IPS-18c (cell line): ENCODE results near the gene HAPLN2.

ENCODE experiments used
- H3K4me3 ChIP-seq: 2 replicates; pipeline ENCODE4 v1.7.0; 2013; ENCODE audit warnings: low read depth, mild to moderate bottlenecking, low read length, moderate library complexity; ENCODE audit not compliant: insufficient read depth
- H3K9me3 ChIP-seq: one replicate; pipeline ENCODE4 v1.6.1; 2013; ENCODE audit warnings: mild to moderate bottlenecking, low read length, moderate library complexity; ENCODE audit not compliant: control insufficient read depth, insufficient read depth

Gene HAPLN2

GRCh38 chr1:156663178-156663577 is 44.0 kb downstream of the HAPLN2 start:
- H3K4me3 ChIP-seq = no peak overlapping the region
- H3K9me3 ChIP-seq = no peaks in the 10 kb centered on the region

- Histone ChIP-seq H3K4me3 (no peak overlapping the region; the same call in 1 of the 2 replicates), H3K9me3 (no peaks in the 10 kb centered on the region)
Measured at GRCh38 chr1:156664046-156664766, 45.0 kb downstream of the HAPLN2 start.

DNA sequence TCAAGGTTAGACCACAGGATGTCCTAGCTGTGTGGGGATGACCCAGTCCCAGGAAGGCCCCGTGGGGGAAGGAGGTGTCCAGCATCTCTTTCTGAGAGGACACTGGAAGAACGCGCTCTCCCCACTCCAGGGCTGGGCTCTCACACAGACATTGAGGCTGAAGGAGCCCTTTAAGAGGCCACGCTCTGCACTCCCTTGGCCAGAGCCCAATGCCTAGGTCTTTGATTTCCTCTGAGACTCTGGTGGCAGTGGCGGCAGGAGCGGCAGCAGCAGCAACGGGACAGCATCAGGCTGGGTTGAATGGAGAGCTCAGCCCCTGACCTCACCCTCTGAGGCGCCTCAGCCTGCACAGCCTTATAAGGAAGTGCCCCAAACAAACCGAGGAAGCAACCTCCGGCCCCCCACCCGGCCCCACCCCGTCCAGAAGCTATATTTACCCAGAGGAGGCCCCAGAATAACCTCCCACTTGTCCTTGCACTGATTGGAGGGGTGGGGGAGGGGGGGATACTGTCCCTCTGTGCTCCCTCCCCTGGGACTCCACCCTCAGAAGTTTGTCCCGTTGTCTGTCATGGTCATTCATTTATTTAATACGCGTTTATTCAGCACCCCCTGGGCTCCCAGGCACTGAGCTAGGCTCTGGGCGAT is 45.7 kb downstream of the HAPLN2 start:
- Histone ChIP-seq H3K9me3 (no peaks in the 10 kb centered on the region), H3K4me3 (no peak overlapping the region)

DNA sequence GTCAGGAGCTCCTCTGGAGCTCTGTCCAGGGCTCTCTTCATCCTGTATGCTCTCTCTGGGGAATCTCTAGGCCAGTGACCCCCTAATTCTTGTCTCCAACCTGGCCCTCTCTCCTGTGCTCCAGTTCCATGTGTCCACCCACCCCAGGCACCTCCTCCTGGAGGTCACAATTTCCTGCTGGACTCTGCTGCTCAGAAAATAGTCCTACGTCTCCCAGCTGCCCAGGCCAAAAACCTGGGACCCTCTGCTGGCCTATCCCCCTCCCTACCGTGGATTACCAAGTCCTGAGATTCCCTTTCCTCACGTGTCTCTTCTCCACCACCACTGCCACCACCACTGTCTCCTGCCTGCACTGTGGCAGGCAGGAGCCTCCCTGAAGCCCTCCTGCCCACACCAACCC is 46.3 kb downstream of the HAPLN2 start:
- Histone ChIP-seq H3K4me3 (no peak overlapping the region), H3K9me3 (no peaks in the 10 kb centered on the region)

DNA sequence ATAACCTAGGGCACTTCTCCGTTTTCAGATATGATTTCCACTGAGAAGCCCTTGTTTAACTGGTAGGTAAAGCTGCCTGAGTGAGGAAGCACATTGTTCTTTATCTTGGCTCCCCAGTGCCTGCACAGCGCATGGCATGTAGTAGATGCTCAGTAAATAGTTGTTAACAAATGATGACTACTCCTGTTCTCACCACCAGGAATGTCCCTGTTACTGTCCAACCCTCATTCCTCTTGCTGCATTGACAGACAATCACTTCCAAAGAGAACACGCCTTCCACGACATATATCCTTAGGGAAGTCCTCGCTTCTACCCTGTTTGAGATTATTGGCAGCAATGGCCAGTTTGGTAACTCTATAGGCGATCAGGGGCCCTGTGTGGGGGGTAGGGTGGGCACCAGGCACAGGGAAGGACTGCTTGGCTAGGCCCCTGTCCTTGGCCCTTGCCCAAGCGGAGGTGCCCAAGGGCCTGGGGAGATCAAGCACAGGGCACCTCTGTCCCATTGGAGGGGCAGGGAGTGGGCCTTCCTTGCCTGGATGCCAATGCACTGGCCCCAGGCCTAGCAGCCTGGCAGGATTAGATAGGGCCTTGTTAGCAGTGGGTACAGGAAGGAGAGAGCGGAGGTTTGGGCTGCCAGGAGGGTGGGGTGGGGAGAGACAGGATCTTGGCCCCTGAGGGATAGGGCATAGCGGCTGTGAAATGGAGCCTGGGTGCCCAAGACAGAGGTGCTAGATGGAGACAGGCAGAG is 47.8 kb downstream of the HAPLN2 start:
- Histone ChIP-seq H3K9me3 (no peaks in the 10 kb centered on the region), H3K4me3 (no peak overlapping the region)

- Histone ChIP-seq H3K9me3 (no peaks in the 10 kb centered on the region), H3K4me3 (no peak overlapping the region)
Measured at GRCh38 chr1:156667610-156667967, 48.4 kb downstream of the HAPLN2 start.

GRCh38 chr1:156667968-156668709 is 48.9 kb downstream of the HAPLN2 start:
- H3K4me3 ChIP-seq = no peak overlapping the region
- H3K9me3 ChIP-seq = no peaks in the 10 kb centered on the region

GRCh38 chr1:156668801-156669637 is 49.8 kb downstream of the HAPLN2 start:
- Histone ChIP-seq H3K9me3 (no peaks in the 10 kb centered on the region), H3K4me3 (no peak overlapping the region; the same call in 1 of the 2 replicates)

DNA sequence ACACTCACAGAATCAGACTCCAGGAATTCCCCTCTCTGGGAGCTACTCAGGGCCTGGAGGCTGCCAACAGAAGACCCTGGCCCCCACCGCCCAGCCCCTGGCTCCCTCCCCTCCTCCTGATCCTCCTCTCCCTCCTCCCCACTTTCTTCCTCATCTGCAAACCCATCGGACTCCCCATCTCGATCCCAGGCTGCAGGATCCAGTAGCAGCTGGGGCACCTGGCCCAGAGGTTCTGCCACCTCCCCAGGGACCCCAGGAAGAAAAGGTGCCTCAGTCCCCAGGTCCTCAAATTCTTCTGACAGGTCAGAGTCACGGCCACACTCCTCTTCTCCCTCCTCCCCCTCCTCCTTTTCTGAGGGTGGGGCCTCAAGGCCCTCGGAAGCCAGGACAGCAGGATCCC is 50.6 kb downstream of the HAPLN2 start:
- no peaks in the 10 kb centered on the region for H3K9me3 ChIP-seq
- no peak overlapping the region for H3K4me3 ChIP-seq

- Histone ChIP-seq H3K4me3 (no peak overlapping the region), H3K9me3 (no peaks in the 10 kb centered on the region)
Measured at GRCh38 chr1:156670359-156670758, 51.1 kb downstream of the HAPLN2 start.

- Histone ChIP-seq H3K4me3 (no peak overlapping the region), H3K9me3 (no peaks in the 10 kb centered on the region)
Measured at GRCh38 chr1:156670791-156671190, 51.6 kb downstream of the HAPLN2 start.

DNA sequence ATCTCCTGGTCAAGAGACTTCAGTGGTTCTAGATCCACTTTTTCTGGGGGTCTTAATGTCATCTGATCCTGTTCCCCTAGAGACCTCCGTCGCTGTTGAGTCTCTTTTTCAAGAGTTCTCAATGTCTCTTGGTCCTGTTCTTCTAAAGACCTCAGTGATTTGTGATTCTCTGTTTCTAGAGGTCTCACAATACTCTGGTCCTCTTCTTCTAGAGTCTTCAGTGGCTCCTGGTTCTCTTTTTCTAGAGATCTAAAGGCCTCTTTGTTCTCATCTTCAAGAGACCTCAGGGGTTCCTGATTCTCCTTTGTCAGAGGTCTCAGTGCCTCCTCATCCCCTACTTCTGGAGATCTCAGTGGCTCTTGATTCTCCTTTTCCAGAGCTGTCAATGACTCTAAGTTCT is 52.6 kb downstream of the HAPLN2 start:
- no peaks in the 10 kb centered on the region for H3K9me3 ChIP-seq
- H3K4me3 ChIP-seq = no peak overlapping the region

- Histone ChIP-seq H3K9me3 (no peaks in the 10 kb centered on the region), H3K4me3 (peak overlapping the region; percentile 29; the same call in 1 of the 2 replicates)
Measured at GRCh38 chr1:156673387-156674121, 54.3 kb downstream of the HAPLN2 start.
